Neutrophil (primary cell): ENCODE data around the gene EGFR.

Experiments
- H3K27ac ChIP-seq: fragments of 200-600 bp; sonication (generic); 2 replicates; pipeline ENCODE4 v1.5.1; 2016; ENCODE audit warnings: mild to moderate bottlenecking, moderate library complexity
- H3K27me3 ChIP-seq: fragments of 200-600 bp; sonication (generic); 2 replicates; pipeline ENCODE4 v1.6.0; 2016; ENCODE audit warnings: mild to moderate bottlenecking
- H3K36me3 ChIP-seq: fragments of 200-600 bp; sonication (generic); 2 replicates; pipeline ENCODE4 v1.5.1; 2017
- H3K4me1 ChIP-seq, 2 experiments: fragments of 200-600 bp in 1 of 2; sonication (generic) in 1 of 2; 1 replicate in 1 of 2; 2 replicates in 1 of 2; pipeline versions ENCODE4 v1.5.1 to v1.6.1; 2013 to 2016; ENCODE audit warnings: low read depth in 1 of 2, low read length in 1 of 2, mild to moderate bottlenecking in 1 of 2, moderate library complexity in 1 of 2; ENCODE audit not compliant: control insufficient read depth in 1 of 2, insufficient read depth in 1 of 2
- H3K4me3 ChIP-seq, 2 experiments: fragments of 200-600 bp in 1 of 2; sonication (generic) in 1 of 2; 1 replicate in 1 of 2; 2 replicates in 1 of 2; pipeline ENCODE4 v1.5.1; 2013 to 2016; ENCODE audit warnings: low read depth in 1 of 2, low read length in 1 of 2, mild to moderate bottlenecking in 1 of 2, moderate library complexity in 1 of 2
- H3K9me3 ChIP-seq: fragments of 200-600 bp; sonication (generic); 2 replicates; pipeline ENCODE4 v1.5.1; 2016
- CTCF ChIP-seq: fragments of 200-600 bp; sonication (generic); IDR thresholded peaks from 2 replicates; pipeline ENCODE4 v1.5.1; 2016; ENCODE audit warnings: antibody characterized with exemption

The EGFR gene

DNA sequence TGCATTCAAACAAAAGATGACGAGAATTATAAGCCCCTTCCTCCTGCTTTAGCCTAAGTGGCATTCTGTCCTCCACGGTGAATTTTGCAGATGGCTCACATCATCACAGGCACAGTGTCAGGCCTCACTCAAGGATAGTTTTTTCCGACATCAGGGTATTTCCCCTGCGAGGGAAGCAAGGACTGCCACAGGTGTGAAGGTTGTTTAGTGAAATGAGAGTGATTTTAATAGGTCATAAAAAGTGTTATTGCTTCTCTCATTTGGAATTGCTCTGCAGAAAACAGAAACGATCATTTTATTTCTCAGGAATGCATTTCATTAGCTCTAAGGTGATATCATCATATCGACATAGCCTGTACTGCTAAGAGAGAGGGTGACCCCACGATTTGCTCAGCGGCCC lies 217.7 kb downstream of the EGFR start:
- no peak overlapping the region for H3K27ac ChIP-seq
- no peak for TF ChIP-seq CTCF
- no peaks in the 10 kb centered on the region for H3K27me3 ChIP-seq
- no peaks in the 10 kb centered on the region for H3K4me1 ChIP-seq
- no peaks in the 10 kb centered on the region for H3K9me3 ChIP-seq
- no peak overlapping the region for H3K4me3 ChIP-seq
- no peaks in the 10 kb centered on the region for H3K36me3 ChIP-seq

GRCh38 chr7:55237156-55237893 lies 218.5 kb downstream of the EGFR start:
- Histone ChIP-seq H3K36me3 (no peaks in the 10 kb centered on the region), H3K4me3 (no peak overlapping the region), H3K4me1 (no peaks in the 10 kb centered on the region), H3K9me3 (no peaks in the 10 kb centered on the region), H3K27ac (no peak overlapping the region), H3K27me3 (no peaks in the 10 kb centered on the region)
- no peak for TF ChIP-seq CTCF

GRCh38 chr7:55239406-55239805 lies 220.6 kb downstream of the EGFR start:
- TF ChIP-seq CTCF = no peak
- Histone ChIP-seq H3K36me3 (no peaks in the 10 kb centered on the region), H3K27me3 (no peaks in the 10 kb centered on the region), H3K9me3 (no peaks in the 10 kb centered on the region), H3K27ac (no peak overlapping the region), H3K4me1 (no peaks in the 10 kb centered on the region), H3K4me3 (no peak overlapping the region)

DNA sequence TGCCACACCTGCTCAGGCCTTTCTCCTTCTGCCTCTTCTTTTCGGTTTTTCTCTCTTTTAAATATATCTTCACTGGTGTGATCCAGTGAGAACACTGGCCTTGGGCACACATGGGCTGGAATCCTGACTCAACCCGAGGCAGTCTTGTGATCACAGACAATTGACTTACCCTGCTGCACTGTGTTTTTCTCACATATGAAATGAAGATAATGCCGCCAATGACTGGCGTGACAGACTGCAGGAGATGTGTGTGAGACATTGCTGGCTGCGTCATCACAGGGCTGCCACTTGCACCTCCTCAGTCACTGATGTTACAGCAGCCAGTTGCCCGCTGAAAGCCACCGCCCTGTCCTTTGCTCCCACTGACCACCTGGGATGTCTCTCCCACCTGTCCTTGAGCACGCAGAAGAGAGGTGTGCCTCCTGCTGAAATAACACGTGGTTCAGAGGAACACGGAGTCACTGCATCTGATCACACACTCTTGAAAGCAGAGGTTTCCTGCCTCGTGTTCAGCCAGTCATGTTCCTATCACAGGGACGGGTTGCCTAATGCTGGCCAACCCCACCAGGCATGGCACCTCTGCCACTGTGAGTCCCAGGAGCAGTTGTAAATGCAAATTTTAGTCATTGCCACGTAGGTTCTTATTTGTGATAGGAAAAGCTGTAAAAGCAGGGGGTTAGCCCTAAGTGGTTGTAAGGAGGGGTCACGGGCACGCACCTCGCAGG lies 221.8 kb downstream of the EGFR start:
- H3K27me3 ChIP-seq = no peaks in the 10 kb centered on the region
- no peaks in the 10 kb centered on the region for H3K9me3 ChIP-seq

DNA sequence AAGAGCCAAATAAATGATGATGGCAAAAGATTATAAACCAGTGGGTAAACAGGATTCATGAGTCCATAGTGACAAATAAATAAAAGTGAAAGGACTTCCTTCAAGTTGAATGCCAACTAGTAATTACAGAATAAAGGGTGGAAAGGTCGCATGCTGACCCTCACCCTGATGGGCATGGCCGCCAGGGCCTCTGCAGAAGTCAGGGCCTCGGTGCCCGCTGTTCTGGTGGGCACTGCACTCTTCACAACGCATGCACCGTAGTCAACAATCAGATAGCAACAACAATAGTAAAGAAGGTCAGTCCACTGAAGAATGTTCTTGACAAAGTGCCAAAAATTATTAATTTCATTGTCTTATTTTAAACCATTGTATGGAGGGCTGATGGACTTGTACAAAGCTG lies 223.1 kb downstream of the EGFR start:
- no peaks in the 10 kb centered on the region for H3K9me3 ChIP-seq
- no peaks in the 10 kb centered on the region for H3K36me3 ChIP-seq
- no peak overlapping the region for H3K4me3 ChIP-seq
- no peak for TF ChIP-seq CTCF
- H3K4me1 ChIP-seq = no peaks in the 10 kb centered on the region
- H3K27ac ChIP-seq = no peak overlapping the region
- H3K27me3 ChIP-seq = no peaks in the 10 kb centered on the region

More for the DNA sequence above, 221.8 kb downstream of the EGFR start:
- H3K36me3 ChIP-seq = no peaks in the 10 kb centered on the region
- no peak overlapping the region for H3K4me3 ChIP-seq
- no peaks in the 10 kb centered on the region for H3K4me1 ChIP-seq
- TF ChIP-seq CTCF = no peak
- H3K27ac ChIP-seq = no peak overlapping the region
